ENCODE data around the gene C7orf57. TPM values are rescaled to one million over a fixed set of nuclear protein-coding genes. Genes with fewer than 3 reads are reported as not detected.

The C7orf57 gene
- total RNA-seq, 1 experiment from 2014 or later = 0.33 TPM

DNA sequence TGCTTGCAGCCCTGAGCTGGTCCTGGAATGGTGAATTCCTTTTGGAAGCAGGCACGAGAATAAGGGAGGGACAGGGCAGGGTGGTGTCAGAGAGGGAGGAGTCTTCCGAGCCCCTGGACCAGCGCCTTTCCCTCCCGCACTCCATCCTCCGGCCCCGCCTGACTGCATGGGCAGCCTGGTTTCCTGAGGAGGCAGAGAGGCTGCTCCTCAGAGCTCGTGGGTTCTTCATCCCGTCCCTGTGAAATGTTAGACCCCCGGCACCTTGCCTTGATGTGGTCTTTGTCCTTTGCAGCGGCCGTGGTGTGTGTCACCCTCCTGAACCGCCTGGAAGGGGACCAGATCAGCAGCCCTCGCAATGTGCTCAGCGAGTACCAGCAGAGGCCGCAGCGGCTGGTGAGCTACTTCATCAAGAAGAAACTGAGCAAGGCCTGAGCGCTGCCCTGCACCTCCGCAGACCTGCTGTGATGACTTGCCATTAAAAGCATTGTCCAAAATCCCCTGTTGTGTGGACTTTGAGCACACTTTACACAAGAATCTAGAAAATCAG, 72.7 kb downstream of the C7orf57 start:
- peaks cover 68% of the 10 kb centered on the region for H3K36me3 Mint-ChIP-seq (ENCODE audit: insufficient read depth, unreplicated experiment)
- no peaks in the 10 kb centered on the region for H3K9me3 Mint-ChIP-seq (ENCODE audit: low read depth, unreplicated experiment)
- H3K4me3 Mint-ChIP-seq (ENCODE audit: low read depth, unreplicated experiment) = no peak overlapping the region
- DNase-seq = no peak
- TF ChIP-seq, protein P1, sequence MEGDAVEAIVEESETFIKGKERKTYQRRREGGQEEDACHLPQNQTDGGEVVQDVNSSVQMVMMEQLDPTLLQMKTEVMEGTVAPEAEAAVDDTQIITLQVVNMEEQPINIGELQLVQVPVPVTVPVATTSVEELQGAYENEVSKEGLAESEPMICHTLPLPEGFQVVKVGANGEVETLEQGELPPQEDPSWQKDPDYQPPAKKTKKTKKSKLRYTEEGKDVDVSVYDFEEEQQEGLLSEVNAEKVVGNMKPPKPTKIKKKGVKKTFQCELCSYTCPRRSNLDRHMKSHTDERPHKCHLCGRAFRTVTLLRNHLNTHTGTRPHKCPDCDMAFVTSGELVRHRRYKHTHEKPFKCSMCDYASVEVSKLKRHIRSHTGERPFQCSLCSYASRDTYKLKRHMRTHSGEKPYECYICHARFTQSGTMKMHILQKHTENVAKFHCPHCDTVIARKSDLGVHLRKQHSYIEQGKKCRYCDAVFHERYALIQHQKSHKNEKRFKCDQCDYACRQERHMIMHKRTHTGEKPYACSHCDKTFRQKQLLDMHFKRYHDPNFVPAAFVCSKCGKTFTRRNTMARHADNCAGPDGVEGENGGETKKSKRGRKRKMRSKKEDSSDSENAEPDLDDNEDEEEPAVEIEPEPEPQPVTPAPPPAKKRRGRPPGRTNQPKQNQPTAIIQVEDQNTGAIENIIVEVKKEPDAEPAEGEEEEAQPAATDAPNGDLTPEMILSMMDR (IDR thresholded peaks at IDR 0.05; ENCODE audit: unreplicated experiment) = no peak
- intact Hi-C loops (cut with micrococcal nuclease; ENCODE audit: unreplicated experiment) = no loop called here
- BruUV-seq (replicated peaks) = no TSS peak
- H3K4me1 Mint-ChIP-seq (ENCODE audit: low read depth, unreplicated experiment) = peaks cover 12% of the 10 kb centered on the region
- CTCF ChIA-PET = interaction anchor here (4.2 kb wide), 1 partner anchor 116 kb away, joined by 49 read pairs; no protein-coding TSS in a partner anchor
- H3K27me3 Mint-ChIP-seq (ENCODE audit: unreplicated experiment) = no peaks in the 10 kb centered on the region
- no peak overlapping the region for H3K27ac Mint-ChIP-seq (ENCODE audit: unreplicated experiment)

DNA sequence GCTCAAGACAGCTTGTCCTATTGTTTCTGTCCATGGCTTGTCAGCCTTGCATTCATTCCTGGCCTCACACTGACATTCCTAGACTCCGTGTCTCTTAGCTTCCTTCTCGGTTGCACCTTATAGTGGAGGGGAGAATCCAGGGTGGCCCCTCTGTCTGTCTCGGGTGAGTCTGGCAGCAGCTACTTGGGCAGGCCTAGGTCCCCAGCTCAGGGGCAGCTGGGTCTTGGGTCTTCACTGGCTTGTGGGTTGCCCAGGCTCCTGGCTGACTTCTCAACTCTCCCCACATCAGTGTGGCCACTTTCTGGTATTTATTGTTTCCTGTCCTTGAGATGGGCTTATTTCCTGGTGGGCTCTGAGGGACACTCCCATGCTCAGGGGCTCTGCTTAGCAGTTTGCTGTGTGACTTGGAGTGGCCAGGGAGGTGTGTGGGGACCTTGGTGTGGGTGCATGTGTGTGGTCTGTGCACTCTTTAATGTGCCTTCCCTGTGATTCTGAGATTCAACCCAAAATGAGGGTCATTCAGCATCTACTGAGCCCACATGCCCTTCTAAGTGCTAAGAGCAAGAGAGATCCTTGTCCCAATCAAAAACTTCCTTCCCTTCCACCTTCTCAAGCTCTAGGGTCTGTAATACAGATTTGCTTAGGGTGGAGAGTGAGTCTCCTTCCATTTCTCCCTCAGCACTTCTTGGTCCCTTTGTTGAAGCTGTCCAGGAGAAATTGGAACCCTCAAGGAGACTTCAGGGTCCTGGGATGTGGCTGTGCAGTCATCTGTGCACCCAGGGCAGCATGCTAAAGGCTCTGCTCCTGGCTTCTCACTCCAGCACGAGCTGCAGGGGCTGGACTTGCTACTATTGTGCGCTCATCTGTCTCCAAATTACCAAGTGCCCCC, 73.9 kb downstream of the C7orf57 start:
- no TSS peak for BruUV-seq (replicated peaks)
- intact Hi-C loops (cut with micrococcal nuclease; ENCODE audit: unreplicated experiment) = no loop called here
- no peak overlapping the region for H3K4me3 Mint-ChIP-seq (ENCODE audit: low read depth, unreplicated experiment)
- H3K27me3 Mint-ChIP-seq (ENCODE audit: unreplicated experiment) = no peaks in the 10 kb centered on the region
- peak overlapping the region; percentile 45 for H3K27ac Mint-ChIP-seq (ENCODE audit: unreplicated experiment)
- CTCF ChIA-PET = interaction anchor here (0.9 to 4.2 kb wide), 9 partner anchors 14 to 843 kb away, joined by 3 to 49 read pairs (median 5); no protein-coding TSS in a partner anchor
- TF ChIP-seq, protein P1 (IDR thresholded peaks at IDR 0.05; ENCODE audit: unreplicated experiment) = no peak
- peaks cover 58% of the 10 kb centered on the region for H3K36me3 Mint-ChIP-seq (ENCODE audit: insufficient read depth, unreplicated experiment)
- peaks cover 12% of the 10 kb centered on the region for H3K4me1 Mint-ChIP-seq (ENCODE audit: low read depth, unreplicated experiment)
- no peaks in the 10 kb centered on the region for H3K9me3 Mint-ChIP-seq (ENCODE audit: low read depth, unreplicated experiment)
- DNase-seq = no peak

DNA sequence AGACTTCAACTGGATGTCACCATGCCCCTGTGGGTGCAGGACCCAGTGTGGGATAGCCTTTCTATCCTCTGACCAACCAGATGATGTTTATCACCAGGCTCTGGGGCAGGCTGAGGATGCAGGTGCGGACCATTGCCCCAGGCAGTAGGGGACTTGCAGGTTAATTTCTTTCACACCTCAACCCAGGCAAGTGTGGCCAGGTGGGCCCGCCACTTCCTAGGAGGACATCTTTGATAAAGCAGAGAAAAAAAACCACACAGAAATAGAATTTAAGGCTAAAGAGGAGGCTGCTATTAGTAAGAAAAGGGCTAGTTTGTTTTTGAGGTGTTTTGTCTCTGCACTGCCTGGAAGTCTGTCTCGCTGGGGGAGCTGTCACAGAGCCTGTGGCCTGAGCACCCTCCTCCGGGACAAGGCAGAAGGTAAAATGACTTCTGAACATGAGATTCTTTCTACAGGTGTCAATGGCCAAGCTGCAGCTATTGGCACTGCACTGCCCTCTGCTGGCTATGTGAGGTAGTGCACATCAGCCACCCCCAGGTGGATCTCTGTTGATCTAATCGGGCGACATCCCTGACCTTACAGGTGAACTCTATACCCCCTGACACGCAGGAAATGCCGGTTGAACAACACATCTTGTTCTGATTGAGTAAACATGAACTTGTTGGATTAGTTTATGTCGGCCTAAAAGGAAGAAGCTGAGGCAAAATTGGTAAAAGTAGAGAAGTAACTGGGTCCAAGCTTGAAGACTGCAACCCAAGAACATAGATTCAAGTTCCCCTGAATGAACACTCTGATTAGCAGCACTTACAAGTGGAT, 74.7 kb downstream of the C7orf57 start:
- peak overlapping the region; percentile 45 for H3K27ac Mint-ChIP-seq (ENCODE audit: unreplicated experiment)

More for the DNA sequence above, 74.7 kb downstream of the C7orf57 start:
- TF ChIP-seq, protein P1 (IDR thresholded peaks at IDR 0.05; ENCODE audit: unreplicated experiment) = peak; percentile 100
- Mint-ChIP-seq H3K36me3 (ENCODE audit: insufficient read depth, unreplicated experiment) (peaks cover 49% of the 10 kb centered on the region), H3K27me3 (ENCODE audit: unreplicated experiment) (no peaks in the 10 kb centered on the region), H3K9me3 (ENCODE audit: low read depth, unreplicated experiment) (no peaks in the 10 kb centered on the region), H3K4me1 (ENCODE audit: low read depth, unreplicated experiment) (peaks cover 12% of the 10 kb centered on the region), H3K4me3 (ENCODE audit: low read depth, unreplicated experiment) (no peak overlapping the region)
- intact Hi-C loops (cut with micrococcal nuclease; ENCODE audit: unreplicated experiment) = loop anchor here (1.0 to 2.0 kb wide), 4 partner anchors 45 to 165 kb away; partner anchors contain the start of gene C7orf57
- peak; percentile 93 for DNase-seq
- CTCF ChIA-PET = interaction anchor here (0.9 to 4.2 kb wide), 11 partner anchors 9 to 844 kb away, joined by 3 to 49 read pairs (median 5); no protein-coding TSS in a partner anchor
- BruUV-seq (replicated peaks) = TSS peak; percentile 29

Measured in Calu3 (cell line).